GM19455 (cell line): ENCODE measurements around the gene IL2RA.
"Not testable (repeated sequence)": the region's sequence is repeated elsewhere in the genome, so short reads cannot be mapped to it uniquely, and the experiment has no call there.

Experiments
- ATAC-seq: cut with Tn5 transposase; IDR thresholded peaks from one replicate; pipeline ENCODE4 v1.9.1; 2021; ENCODE audit not compliant: unreplicated experiment

Gene IL2RA

GRCh38 chr10:6018422-6018821 is 43.7 kb downstream of the IL2RA start:
- ATAC-seq: no peak

- ATAC-seq: no peak
These were observed 44.3 kb downstream of the IL2RA start for GRCh38 chr10:6017781-6018354.

- no peak for ATAC-seq
These were observed 47.9 kb downstream of the IL2RA start for GRCh38 chr10:6014241-6014761.

- ATAC-seq: no peak
These were observed 48.6 kb downstream of the IL2RA start for GRCh38 chr10:6013413-6014192.

- ATAC-seq: no peak
These were observed 49.9 kb downstream of the IL2RA start for GRCh38 chr10:6012121-6012905.

- ATAC-seq: no peak
These were observed 50.6 kb downstream of the IL2RA start for GRCh38 chr10:6011558-6011957.

- no peak for ATAC-seq
These were observed 51.6 kb downstream of the IL2RA start for GRCh38 chr10:6010569-6010968.

GRCh38 chr10:6009961-6010360 is 52.2 kb downstream of the IL2RA start:
- ATAC-seq: no peak

- ATAC-seq: no peak
These were observed 53.0 kb downstream of the IL2RA start for GRCh38 chr10:6009150-6009549.

GRCh38 chr10:6008497-6009142 is 53.5 kb downstream of the IL2RA start:
- no peak for ATAC-seq

- ATAC-seq: no peak
These were observed 55.2 kb downstream of the IL2RA start for GRCh38 chr10:6006991-6007390.

GRCh38 chr10:6006546-6006945 is 55.6 kb downstream of the IL2RA start:
- no peak for ATAC-seq

- no peak for ATAC-seq
These were observed 56.2 kb downstream of the IL2RA start for GRCh38 chr10:6005856-6006395.

- not testable (repeated sequence) for ATAC-seq
These were observed 56.9 kb downstream of the IL2RA start for GRCh38 chr10:6005161-6005804.

GRCh38 chr10:6002809-6003510 is 59.2 kb downstream of the IL2RA start:
- ATAC-seq: peak; percentile 69

- no peak for ATAC-seq
These were observed 62.6 kb downstream of the IL2RA start for GRCh38 chr10:5999440-6000165.

- ATAC-seq: no peak
These were observed 65.5 kb downstream of the IL2RA start for GRCh38 chr10:5996696-5997095.

GRCh38 chr10:5992398-5992797 is 69.8 kb downstream of the IL2RA start:
- ATAC-seq: no peak

GRCh38 chr10:5991708-5992107 is 70.5 kb downstream of the IL2RA start:
- no peak for ATAC-seq
